IMR-90 (cell line): ENCODE data around the gene CNFN. TPM values are rescaled to one million over a fixed set of nuclear protein-coding genes. Genes with fewer than 3 reads are reported as not detected.
A peak's percentile ranks its signal among the peaks of the same experiment; 100 is the strongest.

ENCODE experiments used
- ATAC-seq: fragments of 200-7000 bp; cut with Tn5 transposase; 2 replicates; pipeline ENCODE4 v1.9.1; 2020; ENCODE audit warnings: low read depth, mild to moderate bottlenecking, moderate library complexity
- BruUV-seq: library from RNA; stranded (reverse); fragments of 400-500 nt; replicated peaks from 2 replicates; lab custom pipeline; 2021; lab: Mats Ljungman, UMichigan
- CTCF ChIA-PET: fragments of 300-600 bp; formaldehyde crosslinking; extraction: SDS; loops from one replicate; lab custom pipeline; 2021; ENCODE audit warnings: antibody characterized with exemption; lab: Yijun Ruan, JAX
- POLR2A ChIA-PET: fragments of 300-600 bp; sonication (Branson Sonifier 250); formaldehyde crosslinking; loops from one replicate; lab custom pipeline; 2022; ENCODE audit warnings: antibody characterized with exemption; ENCODE audit not compliant: unreplicated experiment; lab: Charles Lee
- DNase-seq: peaks from one replicate; pipeline ENCODE4 v3.0.0; 2013
- H2AFZ ChIP-seq: replicated peaks from 2 replicates; pipeline ENCODE3; 2013; ENCODE audit warnings: low read length, mild to moderate bottlenecking; ENCODE audit not compliant: poor library complexity
- H2AK5ac ChIP-seq: 2 replicates; pipeline ENCODE4 v1.6.1; 2013; ENCODE audit warnings: low read depth, low read length, inconsistent platforms
- H2AK9ac ChIP-seq: replicated peaks from 2 replicates; pipeline ENCODE3; 2013; ENCODE audit warnings: mild to moderate bottlenecking, low read depth, low read length, moderate library complexity; ENCODE audit not compliant: poor library complexity
- H2BK120ac ChIP-seq: 2 replicates; pipeline ENCODE4 v1.6.1; 2013; ENCODE audit warnings: low read depth, low read length, inconsistent platforms
- H2BK15ac ChIP-seq: 3 replicates; pipeline ENCODE4 v1.6.1; 2013; ENCODE audit warnings: low read depth, low read length, inconsistent platforms
- H2BK20ac ChIP-seq: 2 replicates; pipeline ENCODE4 v1.6.1; 2013; ENCODE audit warnings: low read depth, mild to moderate bottlenecking, inconsistent platforms, low read length, moderate library complexity
- H2BK5ac ChIP-seq: 2 replicates; pipeline ENCODE4 v1.6.1; 2013; ENCODE audit warnings: mild to moderate bottlenecking, low read depth, low read length, inconsistent platforms; ENCODE audit not compliant: poor library complexity, severe bottlenecking
- H3K14ac ChIP-seq: replicated peaks from 2 replicates; pipeline ENCODE4 v1.6.1; 2013; ENCODE audit warnings: low read depth, low read length, inconsistent platforms
- H3K18ac ChIP-seq: 2 replicates; pipeline ENCODE4 v1.6.1; 2013; ENCODE audit warnings: low read depth, low read length, control low read depth
- H3K23ac ChIP-seq: 2 replicates; pipeline ENCODE4 v1.6.1; 2013; ENCODE audit warnings: low read depth, low read length, inconsistent platforms
- H3K27ac ChIP-seq: 2 replicates; pipeline ENCODE4 v1.5.1; 2013; ENCODE audit warnings: mild to moderate bottlenecking, control low read depth, low read length; ENCODE audit not compliant: insufficient read depth
- H3K27me3 ChIP-seq: 2 replicates; pipeline ENCODE4 v1.6.1; 2013; ENCODE audit warnings: low read length; ENCODE audit not compliant: control insufficient read depth, insufficient read depth
- H3K36me3 ChIP-seq: 2 replicates; pipeline ENCODE4 v1.6.1; 2013; ENCODE audit warnings: low read length, mixed read lengths; ENCODE audit not compliant: control insufficient read depth, insufficient read depth
- H3K4ac ChIP-seq: 2 replicates; pipeline ENCODE4 v1.6.1; 2013; ENCODE audit warnings: low read depth, low read length, inconsistent platforms
- H3K4me1 ChIP-seq: 2 replicates; pipeline ENCODE4 v1.6.1; 2013; ENCODE audit warnings: low read length, mixed read lengths; ENCODE audit not compliant: control insufficient read depth, insufficient read depth
- H3K4me2 ChIP-seq: 2 replicates; pipeline ENCODE4 v1.6.1; 2013; ENCODE audit warnings: low read depth, mild to moderate bottlenecking, control low read depth, low read length, moderate library complexity
- H3K4me3 ChIP-seq: 2 replicates; pipeline ENCODE4 v1.5.1; 2013; ENCODE audit warnings: low read depth, mild to moderate bottlenecking, control low read depth, low read length, moderate library complexity; ENCODE audit not compliant: insufficient read depth
- H3K56ac ChIP-seq: 2 replicates; pipeline ENCODE4 v1.6.1; 2013; ENCODE audit warnings: low read length, inconsistent platforms; ENCODE audit not compliant: insufficient read depth; ENCODE audit errors: extremely low read depth
- H3K79me1 ChIP-seq, 2 experiments: 2 replicates each; pipeline ENCODE4 v1.6.1; 2013; ENCODE audit warnings: low read length in 2 of 2, inconsistent platforms in 1 of 2, low read depth in 1 of 2
- H3K9ac ChIP-seq: 2 replicates; pipeline ENCODE4 v1.6.1; 2013; ENCODE audit warnings: low read depth, low read length, control low read depth
- H3K9me1 ChIP-seq: 2 replicates; pipeline ENCODE4 v1.6.1; 2013; ENCODE audit warnings: low read length, inconsistent platforms; ENCODE audit not compliant: insufficient read depth
- H3K9me3 ChIP-seq: 2 replicates; pipeline ENCODE4 v1.6.1; 2013; ENCODE audit warnings: low read length; ENCODE audit not compliant: control insufficient read depth, insufficient read depth
- H4K20me1 ChIP-seq: 2 replicates; pipeline ENCODE4 v1.6.1; 2013; ENCODE audit warnings: low read length, inconsistent platforms; ENCODE audit not compliant: insufficient read depth
- H4K5ac ChIP-seq: 2 replicates; pipeline ENCODE4 v1.6.1; 2013; ENCODE audit warnings: mild to moderate bottlenecking, low read depth, low read length, control low read depth
- H4K8ac ChIP-seq, 2 experiments: 2 replicates each; pipeline ENCODE4 v1.6.1; 2013; ENCODE audit warnings: low read depth in 2 of 2, low read length in 2 of 2, control low read depth in 1 of 2, inconsistent platforms in 1 of 2
- H4K91ac ChIP-seq: 2 replicates; pipeline ENCODE4 v1.6.1; 2013; ENCODE audit warnings: low read depth, low read length, inconsistent platforms; ENCODE audit not compliant: insufficient read depth
- CEBPB ChIP-seq: IDR thresholded peaks from 2 replicates; pipeline ENCODE4 v1.6.1; 2012; ENCODE audit warnings: low read depth, low read length, improper control_type of control experiment
- CHD1 ChIP-seq: IDR thresholded peaks from 2 replicates; pipeline ENCODE4 v1.6.1; 2012; ENCODE audit warnings: low read depth, low read length, improper control_type of control experiment
- CTCF ChIP-seq: conservative IDR thresholded peaks from 2 replicates; pipeline ENCODE4 v1.5.1; 2012; ENCODE audit warnings: mild to moderate bottlenecking, low read depth, low read length, improper control_type of control experiment
- MXI1 ChIP-seq: IDR thresholded peaks from 2 replicates; pipeline ENCODE4 v1.6.1; 2012; ENCODE audit warnings: low read depth, mild to moderate bottlenecking, low read length, moderate library complexity, borderline replicate concordance
- NFE2L2 ChIP-seq: fragments of 150-350 bp; IDR thresholded peaks from 2 replicates; pipeline ENCODE4 v1.6.1; 2016; ENCODE audit warnings: low read depth, mild to moderate bottlenecking, low read length
- RCOR1 ChIP-seq: IDR thresholded peaks from 2 replicates; pipeline ENCODE4 v1.6.1; 2012; ENCODE audit warnings: mild to moderate bottlenecking, low read length, improper control_type of control experiment; ENCODE audit not compliant: insufficient replicate concordance
- WGBS, 2 experiments: methylation state at CpG; one replicate each; pipeline versions ENCODE4 v1.1.5 to v1.1.7; 2013; ENCODE audit warnings: missing lambda C conversion rate in 2 of 2; ENCODE audit not compliant: insufficient read length in 1 of 2; ENCODE audit errors: extremely low coverage in 2 of 2; 5-methylcytosine and 5-hydroxymethylcytosine counted together
- dilution Hi-C: fragments of 300-500 bp; cut with HindIII; formaldehyde crosslinking; loops from one replicate; pipeline ENCODE4 v1.14.3; 2018; ENCODE audit warnings: low sequenced_read_pairs; ENCODE audit not compliant: unreplicated experiment
- in situ Hi-C: fragments of 300-500 bp; cut with MboI; formaldehyde crosslinking; loops from 3 replicates; pipeline ENCODE4 v1.14.3; 2019; ENCODE audit warnings: low sequenced_read_pairs, inconsistent platforms, mixed read lengths
- intact Hi-C: fragments of 100-400 bp; cut with micrococcal nuclease; formaldehyde crosslinking; loops from 2 replicates; pipeline ENCODE4 v1.10.0; 2022
- polyA plus RNA-seq, 3 experiments: library from polyadenylated mRNA; depleted of rRNA; stranded (reverse); fragments of >200 nt; gene quantifications; 2 replicates each; pipeline ENCODE4 v1.2.3, GENCODE V29; 2012; ENCODE audit warnings: low replicate concordance in 1 of 3
- total RNA-seq: library from RNA; depleted of rRNA; stranded (reverse); fragments of >200 nt; gene quantifications from 2 replicates; pipeline ENCODE4 v1.2.3, GENCODE V29; 2012

Gene CNFN
- total and polyA plus RNA-seq, 2 of the 4 experiments (the other 2 are of a cell fraction), result 1.2 TPM; not detected in 1

DNA sequence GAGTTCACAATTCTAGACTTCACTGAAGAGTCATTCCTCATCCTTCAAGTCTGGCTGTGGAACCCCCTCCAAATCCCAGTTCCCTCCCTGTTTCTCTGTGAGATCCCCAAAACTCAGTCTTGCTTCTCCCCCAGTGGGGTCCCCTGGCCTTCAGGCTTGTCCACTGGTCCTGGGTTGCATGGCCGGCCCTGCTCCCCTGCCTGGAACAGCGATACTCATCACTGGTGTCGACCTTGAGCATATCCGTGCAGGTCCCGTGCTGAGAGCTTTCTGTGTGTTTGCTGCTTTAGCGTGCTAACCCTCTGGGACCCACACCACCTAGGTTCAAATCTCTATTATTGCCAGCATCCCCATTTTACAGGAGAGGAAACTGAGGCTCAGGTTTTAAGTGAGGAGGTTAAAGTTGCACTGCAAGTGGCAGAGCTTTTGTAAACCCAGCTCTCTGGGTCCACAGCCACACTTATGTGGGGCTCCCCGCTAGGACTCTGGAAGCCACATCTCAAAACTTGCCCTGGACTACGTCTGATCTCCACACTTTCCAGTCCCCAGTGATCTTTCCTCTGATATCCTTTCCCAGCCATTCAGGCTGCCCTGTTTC lies 21.6 kb upstream of the CNFN start:
- ATAC-seq, result no peak
- no peak overlapping the region for H4K8ac ChIP-seq
- no peaks in the 10 kb centered on the region for H3K9me3 ChIP-seq
- H3K14ac ChIP-seq, result no peak overlapping the region
- no peak overlapping the region for H3K4ac ChIP-seq
- no peaks in the 10 kb centered on the region for H3K27me3 ChIP-seq
- no peak for TF ChIP-seq CEBPB
- TF ChIP-seq RCOR1, result no peak
- no peak for TF ChIP-seq MXI1
- no peak for TF ChIP-seq CHD1
- TF ChIP-seq CTCF, result no peak
- no peak for TF ChIP-seq NFE2L2
- no peak overlapping the region for H3K4me3 ChIP-seq
- no TSS peak for BruUV-seq
- H2AK9ac ChIP-seq, result peak overlapping the region; percentile 65
- H3K36me3 ChIP-seq, result peaks cover 1% of the 10 kb centered on the region; the same call in 1 of the 2 replicates
- H3K27ac ChIP-seq, result no peak overlapping the region
- ChIA-PET CTCF (no interaction called here), POLR2A (no interaction called here)
- H3K4me1 ChIP-seq, result no peaks in the 10 kb centered on the region
- H4K20me1 ChIP-seq, result peaks cover 10% of the 10 kb centered on the region
- H2BK20ac ChIP-seq, result no peak overlapping the region
- H3K9ac ChIP-seq, result no peak overlapping the region
- no peak overlapping the region for H4K91ac ChIP-seq
- no peak overlapping the region for H3K56ac ChIP-seq
- no peak overlapping the region for H3K4me2 ChIP-seq
- H2AFZ ChIP-seq, result no peak overlapping the region
- no peak overlapping the region for H2BK5ac ChIP-seq
- H2BK120ac ChIP-seq, result no peak overlapping the region
- 92% methylated on average over 5 of the region's 8 CpGs; no CpG with 5 or more reads in 1 of the 2 experiments for WGBS, 2 experiments
- H2AK5ac ChIP-seq, result no peak overlapping the region
- no peak overlapping the region for H4K5ac ChIP-seq
- intact Hi-C loops, result no loop called here
- in situ Hi-C loops, result no loop called here
- H3K9me1 ChIP-seq, result 0 out of 2 replicates have a peak, but pooled peaks cover 4% of the 10 kb centered on the region
- no peak overlapping the region for H2BK15ac ChIP-seq
- no peaks in the 10 kb centered on the region; a peak in 1 of 4 replicates for H3K79me1 ChIP-seq
- dilution Hi-C loops, result no loop called here
- no peak overlapping the region for H3K18ac ChIP-seq
- no peak for DNase-seq
- no peak overlapping the region for H3K23ac ChIP-seq
